Large intestine (tissue), 3 donors: ENCODE measurements around the gene ASIC3. TPM values are rescaled to one million over a fixed set of nuclear protein-coding genes. Genes with fewer than 3 reads are reported as not detected.
A peak's percentile ranks its signal among the peaks of the same experiment; 100 is the strongest.

ENCODE experiments used
- DNase-seq, 2 donors: peaks; one replicate each; pipeline versions ENCODE4 v3.0.0 to v3.0.0-alpha.2; 2013
- H3K27ac ChIP-seq: one replicate; pipeline ENCODE4 v1.5.1; 2013; ENCODE audit warnings: low read length
- H3K27me3 ChIP-seq: 2 replicates; pipeline ENCODE4 v1.6.1; 2013; ENCODE audit warnings: low read length; ENCODE audit not compliant: control insufficient read depth, insufficient read depth
- H3K36me3 ChIP-seq: 2 replicates; pipeline ENCODE4 v1.6.1; 2013; ENCODE audit warnings: low read length; ENCODE audit not compliant: control insufficient read depth, insufficient read depth
- H3K4me1 ChIP-seq: one replicate; pipeline ENCODE4 v1.6.1; 2013; ENCODE audit warnings: low read length; ENCODE audit not compliant: control insufficient read depth, insufficient read depth
- H3K4me3 ChIP-seq: one replicate; pipeline ENCODE4 v1.5.1; 2013; ENCODE audit warnings: low read length
- H3K9me3 ChIP-seq: one replicate; pipeline ENCODE4 v1.6.1; 2013; ENCODE audit warnings: mild to moderate bottlenecking, low read depth, low read length, moderate library complexity; ENCODE audit not compliant: control insufficient read depth
- WGBS: methylation state at CpG from one replicate; pipeline ENCODE4 v1.1.5; 2013; ENCODE audit warnings: low lambda C conversion rate; ENCODE audit not compliant: insufficient coverage; 5-methylcytosine and 5-hydroxymethylcytosine counted together
- polyA plus RNA-seq: library from polyadenylated mRNA; unstranded; fragments of 120-200 nt; gene quantifications from one replicate; pipeline ENCODE4 v1.2.1, GENCODE V29; 2013

The ASIC3 gene
- polyA plus RNA-seq, 1 donor = 6.9 TPM

DNA sequence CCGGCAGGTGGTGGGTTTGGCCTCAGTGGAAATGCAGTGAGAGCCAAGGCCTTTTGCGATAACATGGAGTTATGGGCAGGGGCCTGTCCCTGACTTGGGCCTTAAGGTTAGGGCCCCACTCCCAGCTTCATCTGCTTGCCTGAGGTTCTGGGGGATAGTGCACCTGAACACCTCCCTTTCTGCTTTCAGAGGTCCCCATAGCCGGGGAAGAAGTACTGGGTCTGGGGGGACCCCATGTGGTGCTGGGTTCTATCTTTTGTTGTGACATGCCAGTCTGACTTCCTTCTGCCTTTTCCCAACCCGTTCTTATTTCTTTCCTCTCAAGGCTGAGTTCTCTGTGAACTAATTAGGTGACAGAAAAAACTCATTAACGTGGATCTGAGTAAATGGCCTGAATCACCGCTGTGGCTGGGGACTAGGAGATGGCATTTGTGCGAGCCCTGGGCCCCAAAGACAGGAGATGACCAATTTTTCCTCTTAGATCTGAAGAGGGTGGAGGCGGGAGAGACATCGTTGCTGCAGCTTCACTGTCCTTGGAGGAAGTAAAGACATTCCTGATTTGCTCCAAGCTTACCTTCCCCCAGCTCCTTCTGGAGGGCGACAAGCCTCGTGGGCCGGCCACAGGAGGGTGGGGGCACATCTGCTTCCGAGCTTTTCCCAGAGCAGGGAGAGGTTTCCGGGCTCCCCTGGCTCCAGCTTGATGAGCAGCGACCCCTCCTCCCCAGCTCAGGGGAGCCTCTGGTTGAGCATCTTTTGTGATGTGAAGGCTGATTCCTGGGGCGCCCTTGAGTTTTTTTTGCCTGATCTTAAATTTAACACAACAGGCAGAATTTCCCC lies 39.9 kb downstream of the ASIC3 start:
- H3K27ac ChIP-seq = peak overlapping the region; percentile 60
- peak overlapping the region; percentile 72 for H3K4me3 ChIP-seq
- peaks cover 37% of the 10 kb centered on the region for H3K4me1 ChIP-seq
- DNase-seq = no peak
- WGBS = no CpG with 5 or more reads among the region's 16 CpGs
- H3K9me3 ChIP-seq = no peaks in the 10 kb centered on the region
- no peaks in the 10 kb centered on the region for H3K27me3 ChIP-seq
- H3K36me3 ChIP-seq = peaks cover 2% of the 10 kb centered on the region

- DNase-seq = peak; percentile 61 to 75
- Histone ChIP-seq H3K27ac (peak overlapping the region; percentile 60), H3K4me3 (peak overlapping the region; percentile 3), H3K27me3 (no peaks in the 10 kb centered on the region), H3K9me3 (no peaks in the 10 kb centered on the region), H3K36me3 (peaks cover 2% of the 10 kb centered on the region), H3K4me1 (peaks cover 33% of the 10 kb centered on the region)
- 88% methylated on average over 3 of the region's 30 CpGs for WGBS
These were observed 40.7 kb downstream of the ASIC3 start for GRCh38 chr7:151088856-151089699.

- Histone ChIP-seq H3K36me3 (peaks cover 2% of the 10 kb centered on the region), H3K4me3 (no peak overlapping the region), H3K27me3 (no peaks in the 10 kb centered on the region), H3K9me3 (no peaks in the 10 kb centered on the region), H3K27ac (peak overlapping the region; percentile 60), H3K4me1 (peaks cover 33% of the 10 kb centered on the region)
- no CpG with 5 or more reads among the region's 22 CpGs for WGBS
- no peak for DNase-seq
These were observed 41.8 kb downstream of the ASIC3 start for GRCh38 chr7:151089893-151090730.

DNA sequence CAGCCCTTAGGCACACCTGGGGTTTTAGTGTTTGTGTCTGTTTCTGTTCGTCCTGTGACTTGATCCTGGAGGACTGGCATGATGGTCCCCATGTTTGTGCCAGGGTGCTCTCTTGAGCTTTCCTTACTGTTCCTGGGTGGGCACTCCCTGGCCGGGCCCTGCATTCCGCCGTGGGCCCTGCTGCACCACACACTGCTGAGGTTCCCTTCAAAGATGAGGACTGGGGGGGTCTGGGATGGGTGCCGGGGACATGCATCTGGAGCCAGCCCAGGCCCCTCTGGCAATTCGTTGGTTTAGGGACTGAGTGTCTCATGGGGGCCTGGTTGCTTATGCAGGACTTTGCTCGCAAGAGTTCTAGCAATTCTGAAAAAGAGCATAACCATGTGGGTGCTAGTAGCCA lies 42.7 kb downstream of the ASIC3 start:
- Histone ChIP-seq H3K9me3 (no peaks in the 10 kb centered on the region), H3K27ac (no peak overlapping the region), H3K4me1 (peaks cover 27% of the 10 kb centered on the region), H3K4me3 (no peak overlapping the region), H3K27me3 (no peaks in the 10 kb centered on the region), H3K36me3 (peaks cover 5% of the 10 kb centered on the region)
- no peak for DNase-seq
- no CpG with 5 or more reads among the region's 7 CpGs for WGBS

- H3K4me1 ChIP-seq = peaks cover 27% of the 10 kb centered on the region
- H3K4me3 ChIP-seq = no peak overlapping the region
- no peaks in the 10 kb centered on the region for H3K27me3 ChIP-seq
- H3K27ac ChIP-seq = no peak overlapping the region
- DNase-seq = peak; percentile 67 to 71
- no peaks in the 10 kb centered on the region for H3K9me3 ChIP-seq
- WGBS = no CpG with 5 or more reads among the region's 6 CpGs
- H3K36me3 ChIP-seq = peaks cover 5% of the 10 kb centered on the region
These were observed 43.1 kb downstream of the ASIC3 start for GRCh38 chr7:151091431-151091830.

DNA sequence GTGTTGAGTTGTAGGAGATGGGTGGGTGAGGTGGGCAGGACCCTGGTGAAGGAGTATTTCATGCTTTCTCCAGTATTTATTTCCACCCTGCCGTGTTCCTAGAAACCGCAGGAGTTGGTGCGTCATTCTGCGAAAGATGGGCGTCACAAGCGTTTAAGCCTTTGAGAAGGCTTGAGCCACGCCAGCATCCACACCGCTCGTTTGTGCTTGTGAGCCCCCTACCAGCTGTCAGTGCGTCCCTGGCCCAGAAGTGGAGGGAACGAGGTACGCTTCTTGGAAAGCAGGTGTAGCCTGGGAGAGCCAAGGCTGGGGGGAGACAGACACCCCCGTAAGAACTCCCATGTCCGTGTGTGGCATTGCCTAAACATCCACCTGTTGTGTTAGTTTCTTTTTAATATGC lies 43.7 kb downstream of the ASIC3 start:
- Histone ChIP-seq H3K27me3 (no peaks in the 10 kb centered on the region), H3K4me3 (no peak overlapping the region), H3K36me3 (peaks cover 5% of the 10 kb centered on the region), H3K9me3 (no peaks in the 10 kb centered on the region), H3K27ac (no peak overlapping the region), H3K4me1 (peaks cover 27% of the 10 kb centered on the region)
- WGBS = no CpG with 5 or more reads among the region's 14 CpGs
- no peak for DNase-seq

DNA sequence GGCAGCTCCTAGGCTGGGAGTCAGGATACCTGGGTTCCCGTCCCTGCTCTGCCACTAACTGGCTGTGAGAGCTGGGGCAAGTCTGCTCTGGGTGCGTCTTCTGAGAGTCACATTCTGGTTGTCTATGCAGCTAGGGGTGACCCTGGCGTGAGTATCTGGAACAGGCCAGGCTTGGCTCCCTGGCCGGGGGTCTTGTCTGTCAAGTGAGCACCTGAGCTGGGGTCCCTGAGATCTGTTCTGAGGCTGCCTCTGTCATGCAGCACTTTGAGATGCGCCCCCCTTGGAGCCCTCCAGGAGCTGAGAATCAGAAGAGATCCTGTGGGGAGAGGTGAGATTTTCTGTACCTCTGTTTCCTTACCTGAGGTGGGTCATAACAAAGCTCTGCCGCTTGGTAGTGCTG lies 45.4 kb downstream of the ASIC3 start:
- H3K27ac ChIP-seq = no peak overlapping the region
- no peak for DNase-seq
- H3K4me1 ChIP-seq = peaks cover 17% of the 10 kb centered on the region
- H3K27me3 ChIP-seq = no peaks in the 10 kb centered on the region
- H3K36me3 ChIP-seq = peaks cover 5% of the 10 kb centered on the region
- H3K9me3 ChIP-seq = no peaks in the 10 kb centered on the region
- no peak overlapping the region for H3K4me3 ChIP-seq
- WGBS = no CpG with 5 or more reads among the region's 6 CpGs

GRCh38 chr7:151094675-151095074 lies 46.3 kb downstream of the ASIC3 start:
- Histone ChIP-seq H3K9me3 (no peaks in the 10 kb centered on the region), H3K27ac (no peak overlapping the region), H3K36me3 (peaks cover 5% of the 10 kb centered on the region), H3K27me3 (no peaks in the 10 kb centered on the region), H3K4me1 (peaks cover 10% of the 10 kb centered on the region), H3K4me3 (no peak overlapping the region)
- no peak for DNase-seq
- 94% methylated on average over 3 of the region's 5 CpGs for WGBS

- Histone ChIP-seq H3K4me1 (peaks cover 8% of the 10 kb centered on the region), H3K27me3 (no peaks in the 10 kb centered on the region), H3K36me3 (peaks cover 5% of the 10 kb centered on the region), H3K27ac (no peak overlapping the region), H3K4me3 (no peak overlapping the region), H3K9me3 (no peaks in the 10 kb centered on the region)
- WGBS = no CpG with 5 or more reads among the region's 10 CpGs
- DNase-seq = no peak
These were observed 46.9 kb downstream of the ASIC3 start for GRCh38 chr7:151095123-151095797.
